B cell (primary cell): Measurements from ENCODE around the gene PXMP4. TPM values are rescaled to one million over a fixed set of nuclear protein-coding genes. Genes with fewer than 3 reads are reported as not detected.

Experiments
- ATAC-seq: fragments of 200-7000 bp; cut with Tn5 transposase; one replicate; pipeline ENCODE4 v1.10.0; 2021; ENCODE audit warnings: low read depth, mild to moderate bottlenecking, moderate number of reproducible peaks, moderate library complexity
- CTCF ChIA-PET: fragments of 350-600 bp; sonication (Branson Sonifier 250); formaldehyde crosslinking; loops from one replicate; lab custom pipeline; 2021; ENCODE audit warnings: antibody characterized with exemption, inconsistent platforms; lab: Charles Lee
- POLR2A ChIA-PET: fragments of 350-600 bp; sonication (Branson Sonifier 250); formaldehyde crosslinking; loops from one replicate; lab custom pipeline; 2021; ENCODE audit warnings: antibody characterized with exemption; lab: Charles Lee
- DNase-seq: peaks from one replicate; pipeline ENCODE4 v3.0.0; 2013
- H2AFZ ChIP-seq: 2 replicates; pipeline ENCODE4 v1.6.1; 2012; ENCODE audit warnings: mild to moderate bottlenecking, low read depth, low read length; ENCODE audit not compliant: insufficient read depth, poor library complexity, severe bottlenecking
- H3K27ac ChIP-seq, 2 donors: 1 replicate in 1 of 2; 2 replicates in 1 of 2; pipeline ENCODE4 v1.5.1; 2012 to 2013; ENCODE audit warnings: low read length in 2 of 2, mild to moderate bottlenecking in 2 of 2, moderate library complexity in 1 of 2
- H3K27me3 ChIP-seq, 4 experiments: fragments of 200-600 bp in 1 of 4; sonication (generic) in 1 of 4; replicated peaks in 1 of 4; 1 replicate in 2 of 4; 2 replicates in 2 of 4; pipeline versions ENCODE4 v1.6.1 to v1.7.0; 2013 to 2016; ENCODE audit warnings: low read length in 3 of 4, mild to moderate bottlenecking in 2 of 4, mixed read lengths in 1 of 4, moderate library complexity in 1 of 4; ENCODE audit not compliant: insufficient read depth in 4 of 4, control insufficient read depth in 3 of 4; ENCODE audit errors: control extremely low read depth in 1 of 4
- H3K36me3 ChIP-seq, 2 experiments: replicated peaks in 1 of 2; 1 replicate in 1 of 2; 2 replicates in 1 of 2; pipeline versions ENCODE4 v1.6.1 to v1.7.1; 2013; ENCODE audit warnings: low read length in 1 of 2; ENCODE audit not compliant: insufficient read depth in 2 of 2, control insufficient read depth in 1 of 2; ENCODE audit errors: control extremely low read depth in 1 of 2, extremely low read depth in 1 of 2
- H3K4me1 ChIP-seq, 2 donors: fragments of 200-600 bp in 1 of 2; sonication (generic) in 1 of 2; 1 replicate in 1 of 2; 2 replicates in 1 of 2; pipeline versions ENCODE4 v1.5.1 to v1.6.1; 2013 to 2017; ENCODE audit warnings: low read length in 2 of 2; ENCODE audit not compliant: control insufficient read depth in 2 of 2, insufficient read depth in 2 of 2
- H3K4me2 ChIP-seq: replicated peaks from 2 replicates; pipeline ENCODE3; 2012; ENCODE audit warnings: mild to moderate bottlenecking, low read depth, low read length; ENCODE audit not compliant: poor library complexity, severe bottlenecking
- H3K4me3 ChIP-seq, 5 experiments: fragments of 200-600 bp in 1 of 5; sonication (generic) in 1 of 5; 1 replicate in 3 of 5; 2 replicates in 2 of 5; pipeline versions ENCODE4 v1.5.1 to v1.7.0; 2011 to 2016; ENCODE audit warnings: low read length in 4 of 5, mild to moderate bottlenecking in 4 of 5, low read depth in 2 of 5, control low read depth in 1 of 5, moderate library complexity in 1 of 5; ENCODE audit not compliant: insufficient read depth in 1 of 5; ENCODE audit errors: control extremely low read depth in 1 of 5, extremely low read depth in 1 of 5
- H3K79me2 ChIP-seq: fragments of 200-600 bp; sonication (generic); one replicate; pipeline ENCODE4 v1.6.0; 2016; ENCODE audit warnings: low read length; ENCODE audit not compliant: control insufficient read depth, insufficient read depth
- H3K9ac ChIP-seq: fragments of 200-600 bp; sonication (generic); 2 replicates; pipeline ENCODE4 v1.6.1; 2017; ENCODE audit warnings: mild to moderate bottlenecking, low read length, moderate library complexity
- H3K9me3 ChIP-seq, 3 donors: one replicate each; pipeline versions ENCODE4 v1.6.1 to v1.7.1; 2013; ENCODE audit warnings: low read length in 2 of 3; ENCODE audit not compliant: control insufficient read depth in 2 of 3, insufficient read depth in 1 of 3; ENCODE audit errors: control extremely low read depth in 1 of 3
- H4K20me1 ChIP-seq: 2 replicates; pipeline ENCODE4 v1.6.0; 2012; ENCODE audit warnings: mild to moderate bottlenecking, low read length; ENCODE audit not compliant: insufficient read depth, control insufficient read depth, poor library complexity, severe bottlenecking
- H3K27ac Mint-ChIP-seq: one replicate; pipeline ENCODE4 v1.8.0; 2021; ENCODE audit warnings: mixed read lengths
- H3K27me3 Mint-ChIP-seq: one replicate; pipeline ENCODE4 v1.8.0; 2021; ENCODE audit warnings: mixed read lengths
- H3K4me1 Mint-ChIP-seq: one replicate; pipeline ENCODE4 v1.8.0; 2021; ENCODE audit warnings: mixed read lengths
- H3K4me3 Mint-ChIP-seq: one replicate; pipeline ENCODE4 v1.8.0; 2021; ENCODE audit warnings: mixed read lengths
- H3K9me3 Mint-ChIP-seq: one replicate; pipeline ENCODE4 v1.8.0; 2022; ENCODE audit warnings: mixed read lengths; ENCODE audit not compliant: insufficient read depth
- CTCF ChIP-seq: fragments of 200-600 bp; IDR thresholded peaks from one replicate; pipeline ENCODE4 v1.8.0; 2022; ENCODE audit warnings: antibody characterized with exemption, mild to moderate bottlenecking
- EZH2 ChIP-seq: IDR thresholded peaks from 2 replicates; pipeline ENCODE4 v1.6.1; 2012; ENCODE audit warnings: borderline replicate concordance, low read depth, mild to moderate bottlenecking, moderate library complexity, low read length; ENCODE audit not compliant: insufficient read depth, poor library complexity, severe bottlenecking
- WGBS: methylation state at CpG from one replicate; pipeline ENCODE4 v1.1.5; 2013; ENCODE audit warnings: missing lambda C conversion rate; ENCODE audit not compliant: insufficient coverage; 5-methylcytosine and 5-hydroxymethylcytosine counted together
- intact Hi-C: fragments of 100-400 bp; cut with micrococcal nuclease; formaldehyde crosslinking; loops from one replicate; pipeline ENCODE4 v1.10.0; 2022
- polyA plus RNA-seq: library from polyadenylated mRNA; depleted of rRNA; stranded (reverse); fragments of >200 nt; gene quantifications from 2 replicates; pipeline ENCODE4 v1.2.3, GENCODE V29; 2012
- total RNA-seq, 2 donors: library from RNA; stranded (reverse); fragments of 120-200 nt in 1 of 2; gene quantifications; 1 replicate in 1 of 2; 2 replicates in 1 of 2; pipeline versions ENCODE4 v1.2.3 to v1.2.4, GENCODE V29; 2013 to 2022

PXMP4 gene
- total and polyA plus RNA-seq, 2 donors (not counting 1 experiment from before 2014, with no cell fraction given), result 5.0 to 6.6 TPM

- Histone ChIP-seq H3K4me2 (no peak overlapping the region), H4K20me1 (no peaks in the 10 kb centered on the region), H3K79me2 (no peaks in the 10 kb centered on the region), H3K36me3 (peaks cover 0 to 50% of the 10 kb centered on the region in 2 experiments), H2AFZ (no peak overlapping the region), H3K27ac (no peak overlapping the region), H3K9ac (no peak overlapping the region), H3K9me3 (no peaks in the 10 kb centered on the region), H3K4me1 (peaks cover 0 to 4% of the 10 kb centered on the region in 2 donors), H3K27me3 (no peaks in the 10 kb centered on the region), H3K4me3 (no peak overlapping the region)
- 97% methylated on average over 11 of the region's 14 CpGs for WGBS
- Mint-ChIP-seq H3K27me3 (no peaks in the 10 kb centered on the region), H3K27ac (no peak overlapping the region), H3K4me1 (peaks cover 2% of the 10 kb centered on the region), H3K9me3 (no peaks in the 10 kb centered on the region), H3K4me3 (no peak overlapping the region)
- ATAC-seq (no peak), DNase-seq (no peak)
- ChIA-PET CTCF (no interaction called here), POLR2A (no interaction called here)
- intact Hi-C loops, result no loop called here
- TF ChIP-seq CTCF, result no peak
Measured at GRCh38 chr20:33710681-33711445, 9.2 kb downstream of the PXMP4 start.

GRCh38 chr20:33709905-33710541, 10.1 kb downstream of the PXMP4 start:
- POLR2A ChIA-PET, result no interaction called here

More at GRCh38 chr20:33709905-33710541, 10.1 kb downstream of the PXMP4 start:
- Histone ChIP-seq H3K9me3 (no peaks in the 10 kb centered on the region), H3K9ac (no peak overlapping the region), H3K27me3 (no peaks in the 10 kb centered on the region), H3K27ac (no peak overlapping the region), H3K4me2 (no peak overlapping the region), H2AFZ (no peak overlapping the region), H3K4me3 (no peak overlapping the region), H3K79me2 (no peaks in the 10 kb centered on the region), H3K4me1 (peaks cover 0 to 4% of the 10 kb centered on the region in 2 donors), H3K36me3 (peaks cover 0 to 50% of the 10 kb centered on the region in 2 experiments), H4K20me1 (no peaks in the 10 kb centered on the region)
- DNase-seq, result no peak
- CTCF ChIA-PET, result no interaction called here
- no peak for ATAC-seq
- intact Hi-C loops, result no loop called here
- Mint-ChIP-seq H3K27ac (no peak overlapping the region), H3K9me3 (no peaks in the 10 kb centered on the region), H3K4me1 (peaks cover 2% of the 10 kb centered on the region), H3K4me3 (no peak overlapping the region), H3K27me3 (no peaks in the 10 kb centered on the region)
- 94% methylated on average over 10 of the region's 16 CpGs for WGBS
- TF ChIP-seq CTCF (no peak), EZH2 (no peak)
